Epithelial cell of esophagus (primary cell): ENCODE results near the gene MRPL23.

ENCODE experiments used
- DNase-seq: peaks from one replicate; pipeline ENCODE4 v3.0.0; 2010; ENCODE audit warnings: low read depth
- H3K4me3 ChIP-seq: 2 replicates; pipeline ENCODE4 v1.5.1; 2011; ENCODE audit warnings: mild to moderate bottlenecking, low read length, control low read depth
- TF ChIP-seq, protein P1 (sequence below): IDR thresholded peaks from 2 replicates; pipeline ENCODE4 v1.5.1; 2011; ENCODE audit warnings: low read depth, mild to moderate bottlenecking, low read length, control low read depth, inconsistent platforms; ENCODE audit not compliant: insufficient read depth; ENCODE audit errors: missing control alignments

MRPL23 gene

DNA sequence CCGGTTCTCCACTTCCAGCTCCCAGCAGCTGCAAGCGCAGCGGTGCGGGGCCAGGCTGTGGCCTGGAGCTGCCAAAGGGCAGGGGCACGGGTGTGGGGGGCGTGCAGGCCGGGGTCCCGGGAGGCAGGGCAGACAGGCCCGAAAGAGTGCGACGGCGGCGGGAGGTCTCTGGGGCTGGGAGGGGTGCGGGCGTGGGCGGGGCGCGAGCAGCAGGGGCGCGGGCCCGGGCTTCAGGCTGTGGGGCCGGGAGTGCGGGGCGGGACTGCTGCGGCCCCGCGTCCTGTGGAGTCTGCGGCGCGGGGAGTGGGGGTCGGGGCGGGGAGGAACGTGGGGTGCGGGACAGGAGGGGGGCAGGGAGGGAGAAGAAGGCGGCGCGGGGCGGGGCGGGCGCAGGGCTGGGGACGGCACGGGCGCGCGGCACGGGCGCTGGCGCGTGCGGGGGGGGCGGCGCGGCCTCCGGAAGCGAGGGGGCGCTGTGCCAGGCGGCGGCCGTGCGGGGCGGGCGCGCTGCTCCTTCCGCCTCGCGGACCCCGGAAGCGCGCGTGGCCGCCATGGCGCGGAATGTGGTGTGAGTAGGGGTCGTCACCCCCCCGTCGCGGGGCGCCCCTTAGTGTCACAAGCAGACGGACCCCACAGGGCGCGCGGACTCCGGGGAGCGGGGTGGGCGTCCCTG is at the start of gene MRPL23:
MRPL23 (plus strand) TSS at position 521 of the 673 bp plus-strand sequence; CDS start at position 552, 31 bp downstream.
- DNase-seq, result no peak
- TF ChIP-seq, protein P1, sequence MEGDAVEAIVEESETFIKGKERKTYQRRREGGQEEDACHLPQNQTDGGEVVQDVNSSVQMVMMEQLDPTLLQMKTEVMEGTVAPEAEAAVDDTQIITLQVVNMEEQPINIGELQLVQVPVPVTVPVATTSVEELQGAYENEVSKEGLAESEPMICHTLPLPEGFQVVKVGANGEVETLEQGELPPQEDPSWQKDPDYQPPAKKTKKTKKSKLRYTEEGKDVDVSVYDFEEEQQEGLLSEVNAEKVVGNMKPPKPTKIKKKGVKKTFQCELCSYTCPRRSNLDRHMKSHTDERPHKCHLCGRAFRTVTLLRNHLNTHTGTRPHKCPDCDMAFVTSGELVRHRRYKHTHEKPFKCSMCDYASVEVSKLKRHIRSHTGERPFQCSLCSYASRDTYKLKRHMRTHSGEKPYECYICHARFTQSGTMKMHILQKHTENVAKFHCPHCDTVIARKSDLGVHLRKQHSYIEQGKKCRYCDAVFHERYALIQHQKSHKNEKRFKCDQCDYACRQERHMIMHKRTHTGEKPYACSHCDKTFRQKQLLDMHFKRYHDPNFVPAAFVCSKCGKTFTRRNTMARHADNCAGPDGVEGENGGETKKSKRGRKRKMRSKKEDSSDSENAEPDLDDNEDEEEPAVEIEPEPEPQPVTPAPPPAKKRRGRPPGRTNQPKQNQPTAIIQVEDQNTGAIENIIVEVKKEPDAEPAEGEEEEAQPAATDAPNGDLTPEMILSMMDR, result no peak
- H3K4me3 ChIP-seq, result no peak within 1 kb of the TSS

DNA sequence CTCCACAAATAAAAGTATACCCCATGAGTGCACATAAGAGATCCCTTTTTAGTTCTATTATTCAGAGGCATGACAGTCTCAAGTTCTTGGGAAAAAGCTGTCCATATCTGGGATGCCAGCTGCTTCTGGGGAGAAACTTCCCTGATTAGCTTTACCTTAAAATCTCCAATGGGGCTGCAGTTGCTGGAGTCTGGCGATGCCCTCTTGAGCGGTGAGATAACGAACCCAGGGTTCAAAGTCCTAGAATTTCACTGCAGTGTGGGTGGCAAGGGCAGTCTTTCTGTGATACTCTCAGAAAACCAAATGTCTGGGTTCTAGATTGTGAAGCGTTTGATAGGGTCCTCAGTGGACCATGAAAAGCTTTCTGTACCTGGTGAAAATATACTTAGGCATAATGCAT is 48.0 kb upstream of the MRPL23 start:
- TF ChIP-seq, protein P1, result no peak
- H3K4me3 ChIP-seq, result no peak overlapping the region
- no peak for DNase-seq

- no peak overlapping the region for H3K4me3 ChIP-seq
- no peak for DNase-seq
- TF ChIP-seq, protein P1, result no peak
These were observed 47.4 kb upstream of the MRPL23 start for GRCh38 chr11:1899686-1900085.

DNA sequence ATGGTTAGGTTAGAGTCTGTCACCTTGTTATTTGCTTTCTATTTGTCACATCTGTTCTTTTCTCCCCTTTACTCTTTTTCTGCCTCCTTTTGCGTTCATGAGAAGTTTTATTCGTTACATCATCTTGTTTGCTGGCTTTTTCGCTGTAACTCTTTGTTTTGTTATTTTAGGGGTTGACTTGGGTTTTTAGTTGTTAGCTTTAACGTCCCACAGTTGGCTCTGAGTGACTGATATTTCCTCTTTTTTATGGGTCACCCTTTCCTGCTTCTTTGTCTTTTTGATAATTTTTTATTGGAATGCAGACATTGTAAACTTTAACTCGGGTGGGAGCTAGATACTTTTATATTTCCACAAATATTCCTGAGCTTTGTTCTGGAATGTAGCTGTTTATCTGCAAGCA is 41.0 kb upstream of the MRPL23 start:
- no peak overlapping the region for H3K4me3 ChIP-seq
- TF ChIP-seq, protein P1, result no peak
- no peak for DNase-seq

GRCh38 chr11:1906611-1907423 is 40.3 kb upstream of the MRPL23 start:
- TF ChIP-seq, protein P1, result no peak
- DNase-seq, result no peak
- H3K4me3 ChIP-seq, result no peak overlapping the region

GRCh38 chr11:1908618-1909017 is 38.5 kb upstream of the MRPL23 start:
- TF ChIP-seq, protein P1, result no peak
- no peak for DNase-seq
- H3K4me3 ChIP-seq, result no peak overlapping the region
